ENCODE data around the gene SERAC1.

GRCh38 chr6:158095031-158095430 lies 73.0 kb downstream of the SERAC1 start:
- TF ChIP-seq CTCF (IDR thresholded peaks at IDR 0.05 in 2 of 3, conservative IDR thresholded peaks at IDR 0.05 in 1 of 3; ENCODE audit: control insufficient read depth in 2 of 3, extremely low read depth in 1 of 3, insufficient read depth in 1 of 3, low read depth in 3 of 3, low read length in 3 of 3) (no peak), ZBED1 (IDR thresholded peaks at IDR 0.05; ENCODE audit: borderline replicate concordance) (no peak), SP1 (IDR thresholded peaks at IDR 0.05; ENCODE audit: low read depth, low read length) (no peak), ZZZ3 (IDR thresholded peaks at IDR 0.05; ENCODE audit: control insufficient read depth, insufficient read length, low read depth) (no peak)

Data from GM12878 (cell line).